HFF-Myc (cell line): ENCODE results near the gene FAM120B.

ENCODE experiments used
- DNase-seq: peaks from one replicate; pipeline ENCODE4 v3.0.0-alpha.2; 2011; ENCODE audit warnings: low read depth; ENCODE audit errors: extremely low read depth
- H3K4me3 ChIP-seq: replicated peaks from 2 replicates; pipeline ENCODE4 v1.5.1; 2011; ENCODE audit warnings: low read depth, mild to moderate bottlenecking, control low read depth, low read length
- CTCF ChIP-seq: IDR thresholded peaks from 2 replicates; pipeline ENCODE4 v1.5.1; 2012; ENCODE audit warnings: mild to moderate bottlenecking, low read depth, low read length, control low read depth; ENCODE audit errors: missing control alignments

FAM120B gene

GRCh38 chr6:170360476-170360875, 53.9 kb downstream of the FAM120B start:
- DNase-seq: no peak
- TF ChIP-seq CTCF: no peak
- H3K4me3 ChIP-seq: no peak overlapping the region

GRCh38 chr6:170361335-170361734, 54.8 kb downstream of the FAM120B start:
- TF ChIP-seq CTCF: no peak
- H3K4me3 ChIP-seq: no peak overlapping the region
- DNase-seq: no peak

GRCh38 chr6:170362121-170362520, 55.6 kb downstream of the FAM120B start:
- no peak for TF ChIP-seq CTCF
- DNase-seq: no peak
- H3K4me3 ChIP-seq: no peak overlapping the region

- no peak for TF ChIP-seq CTCF
- DNase-seq: no peak
- no peak overlapping the region for H3K4me3 ChIP-seq
These were observed 56.7 kb downstream of the FAM120B start for GRCh38 chr6:170363255-170363654.

GRCh38 chr6:170365121-170365520, 58.6 kb downstream of the FAM120B start:
- no peak overlapping the region for H3K4me3 ChIP-seq
- TF ChIP-seq CTCF: no peak
- DNase-seq: no peak

- no peak overlapping the region for H3K4me3 ChIP-seq
- no peak for DNase-seq
- TF ChIP-seq CTCF: no peak
These were observed 59.0 kb downstream of the FAM120B start for GRCh38 chr6:170365593-170365992.

GRCh38 chr6:170366248-170366960, 59.8 kb downstream of the FAM120B start:
- TF ChIP-seq CTCF: no peak
- H3K4me3 ChIP-seq: no peak overlapping the region
- no peak for DNase-seq
